Daoy (cell line): Measurements from ENCODE around the gene CFAP221. TPM values are rescaled to one million over a fixed set of nuclear protein-coding genes. Genes with fewer than 3 reads are reported as not detected.
"Not testable (repeated sequence)": the region's sequence is repeated elsewhere in the genome, so short reads cannot be mapped to it uniquely, and the experiment has no call there.

Source experiments
- DNase-seq: peaks from one replicate; pipeline ENCODE4 v3.0.0-alpha.2; 2015; ENCODE audit warnings: low read depth
- total RNA-seq: library from RNA; depleted of rRNA; stranded (reverse); fragments of >200 nt; shearing (Covaris generic); gene quantifications from 2 replicates; pipeline ENCODE4 v1.2.3, GENCODE V29; 2014

The CFAP221 gene
- total RNA-seq, 1 experiment from 2014 or later = 0.29 TPM

GRCh38 chr2:119586085-119586484 is 41.8 kb downstream of the CFAP221 start:
- DNase-seq = no peak

GRCh38 chr2:119590873-119591272 is 46.6 kb downstream of the CFAP221 start:
- DNase-seq = no peak

DNA sequence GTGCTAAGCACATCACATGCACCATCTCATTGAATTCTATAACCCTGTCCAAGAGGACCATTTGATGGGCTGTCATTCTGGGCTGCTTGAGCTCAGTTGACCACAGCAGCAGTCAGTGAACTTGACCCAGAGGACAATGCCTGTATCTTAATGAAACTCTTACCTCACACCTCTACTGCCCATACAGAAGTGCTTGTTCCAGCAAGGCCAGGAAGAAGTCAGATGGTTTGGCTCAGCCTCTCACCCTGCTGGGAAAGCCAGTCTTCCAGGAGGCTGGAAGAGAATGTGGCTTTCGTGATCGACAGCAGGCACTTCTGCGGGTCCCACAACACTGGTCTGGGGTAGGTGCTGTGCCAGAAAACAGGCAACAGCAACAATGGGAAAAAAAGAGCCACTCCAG is 47.3 kb downstream of the CFAP221 start:
- DNase-seq = no peak

DNA sequence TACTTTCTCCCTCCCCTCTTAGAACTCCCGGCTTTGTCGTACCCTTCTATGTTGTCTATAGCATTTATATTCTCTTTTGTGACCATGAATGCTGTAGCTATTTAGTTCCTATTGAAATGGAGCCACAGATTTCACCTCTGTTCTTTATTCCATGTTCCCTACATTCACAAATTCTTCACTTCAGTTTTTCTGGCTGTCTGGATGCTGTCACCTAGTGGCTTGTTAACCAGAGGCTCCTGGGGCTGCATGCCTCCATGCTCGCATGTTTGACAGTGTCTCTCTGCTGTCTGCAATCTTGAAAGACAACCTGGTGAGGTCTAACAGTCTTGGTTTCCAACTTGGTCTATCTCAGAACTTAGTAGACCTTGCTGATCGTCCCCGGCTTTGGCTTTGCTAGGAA is 48.2 kb downstream of the CFAP221 start:
- DNase-seq = no peak

GRCh38 chr2:119596638-119597037 is 52.4 kb downstream of the CFAP221 start:
- DNase-seq = no peak

DNA sequence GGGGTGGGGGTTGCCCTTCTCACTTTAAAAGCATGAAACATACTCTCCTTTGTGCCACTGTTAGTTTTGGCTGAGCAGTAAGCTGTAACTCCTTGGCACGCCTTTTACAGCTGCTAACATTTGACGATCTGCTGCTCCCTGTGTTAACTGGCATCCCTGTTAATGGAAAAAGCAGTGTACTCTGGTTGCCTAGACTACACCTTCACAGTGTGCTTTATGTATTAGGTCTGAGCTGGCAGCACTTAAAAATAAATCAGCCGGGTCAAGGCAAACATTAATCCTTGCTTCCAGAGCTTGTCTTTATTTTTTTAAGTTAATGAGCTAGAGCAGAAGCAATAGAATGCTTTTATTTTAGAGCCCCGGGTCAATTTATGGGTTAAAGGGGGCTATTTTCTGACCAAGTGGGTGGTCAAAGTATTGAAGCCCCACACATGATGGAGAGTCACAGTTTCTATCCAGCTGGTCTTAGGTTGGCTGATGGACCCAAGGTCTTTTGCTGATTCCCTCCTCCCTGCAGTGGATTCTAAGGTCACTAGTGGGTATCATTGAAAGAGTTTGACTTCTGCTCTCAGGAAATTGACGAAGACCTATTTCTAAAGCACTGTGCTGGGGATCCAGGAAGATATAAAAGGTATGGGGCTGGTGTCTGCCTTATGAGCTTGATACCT is 54.5 kb downstream of the CFAP221 start:
- DNase-seq = no peak

DNA sequence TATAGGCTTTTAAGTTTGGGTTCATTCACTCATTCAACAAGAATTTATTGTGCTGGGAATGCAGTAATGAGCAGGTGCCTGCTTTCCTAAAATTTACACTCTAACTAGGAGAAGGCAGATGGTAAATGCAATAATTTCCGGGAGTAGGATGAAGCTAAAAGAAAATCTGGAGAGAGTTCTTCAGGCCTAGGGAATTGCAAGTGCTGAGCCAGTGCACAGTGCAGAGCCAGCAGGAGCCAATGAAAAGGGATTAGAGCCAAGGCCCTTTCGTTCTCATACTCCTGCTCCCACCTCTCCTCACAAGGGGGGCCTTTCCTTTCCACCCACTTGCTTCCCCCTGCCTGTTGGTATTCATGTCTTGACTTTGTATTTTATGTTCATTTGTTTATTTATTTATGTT is 55.1 kb downstream of the CFAP221 start:
- no peak for DNase-seq

- DNase-seq = no peak
Observed at GRCh38 chr2:119605096-119605495, 60.8 kb downstream of the CFAP221 start.

- DNase-seq = no peak
Observed at GRCh38 chr2:119606674-119607073, 62.4 kb downstream of the CFAP221 start.

- DNase-seq = no peak
Observed at GRCh38 chr2:119608553-119608952, 64.3 kb downstream of the CFAP221 start.

DNA sequence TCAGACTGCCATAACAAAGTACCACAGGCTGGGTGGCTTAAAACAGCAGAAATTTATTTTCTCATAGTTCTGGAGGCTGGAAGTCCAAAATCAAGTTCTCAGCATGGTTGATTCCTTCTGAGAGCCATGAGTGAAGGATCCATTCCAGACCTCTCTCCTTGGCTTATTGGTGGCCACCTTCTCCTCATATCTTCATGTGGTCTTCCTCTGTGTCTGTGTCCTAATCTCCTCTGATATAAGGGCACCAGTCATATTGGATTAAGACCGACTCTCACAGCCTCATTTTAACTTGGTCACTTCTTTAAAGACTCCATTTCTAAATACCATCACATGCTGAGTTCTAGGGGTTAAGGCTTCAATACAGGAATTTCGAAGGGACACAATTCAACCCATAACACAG is 65.1 kb downstream of the CFAP221 start:
- no peak for DNase-seq

- DNase-seq = not testable (repeated sequence)
Observed at GRCh38 chr2:119614140-119614539, 69.9 kb downstream of the CFAP221 start.

GRCh38 chr2:119616421-119616820 is 72.2 kb downstream of the CFAP221 start:
- no peak for DNase-seq

DNA sequence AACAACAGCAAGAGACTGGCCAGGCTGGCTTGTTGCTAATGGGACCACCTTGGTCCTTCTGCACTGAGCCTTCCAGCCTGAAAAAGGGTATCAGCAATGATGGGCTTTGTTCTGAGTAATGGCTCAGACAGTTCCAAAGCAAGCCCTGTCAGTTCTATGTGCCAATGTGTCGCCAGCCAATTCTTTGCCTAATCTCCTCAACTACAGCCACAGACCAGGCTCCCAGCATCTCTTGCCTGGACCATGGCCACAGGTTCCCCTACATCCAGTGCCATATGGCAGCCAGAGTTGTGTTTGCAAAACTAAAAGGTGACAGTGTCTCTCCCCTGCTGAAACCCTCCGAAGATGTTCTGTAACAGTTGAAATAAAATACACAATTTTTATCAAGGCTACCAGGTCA is 73.2 kb downstream of the CFAP221 start:
- DNase-seq = no peak

- DNase-seq = not testable (repeated sequence)
Observed at GRCh38 chr2:119618725-119619124, 74.5 kb downstream of the CFAP221 start.

GRCh38 chr2:119625226-119625625 is 81.0 kb downstream of the CFAP221 start:
- DNase-seq = no peak

DNA sequence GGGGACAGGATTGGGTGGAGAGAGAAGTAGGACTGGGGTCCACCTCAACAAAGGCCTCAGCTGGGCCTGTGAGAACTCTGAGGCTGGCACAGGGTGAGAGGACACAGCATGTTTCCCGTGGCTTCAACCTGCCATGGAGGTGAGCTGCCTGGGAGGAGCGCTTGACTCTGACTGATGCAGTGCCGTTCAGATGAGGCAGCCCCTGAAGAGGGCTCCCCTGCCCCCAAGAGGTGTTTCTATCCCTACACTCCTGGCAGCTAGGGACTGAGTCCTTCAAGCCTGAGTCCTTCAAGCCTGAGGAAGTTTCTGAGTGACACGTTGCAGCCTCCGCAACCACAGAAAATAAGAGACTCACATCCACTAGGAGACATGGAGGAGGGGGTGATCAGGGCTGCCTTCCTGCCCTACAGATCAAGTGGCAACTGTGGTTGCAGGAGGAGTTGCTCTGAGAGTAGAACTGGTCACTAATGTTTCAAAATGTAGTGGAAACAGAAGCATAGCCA is 85.1 kb downstream of the CFAP221 start:
- DNase-seq = no peak

GRCh38 chr2:119630121-119630520 is 85.9 kb downstream of the CFAP221 start:
- no peak for DNase-seq

- no peak for DNase-seq
Observed at GRCh38 chr2:119637371-119637770, 93.1 kb downstream of the CFAP221 start.

GRCh38 chr2:119638246-119638645 is 94.0 kb downstream of the CFAP221 start:
- no peak for DNase-seq

DNA sequence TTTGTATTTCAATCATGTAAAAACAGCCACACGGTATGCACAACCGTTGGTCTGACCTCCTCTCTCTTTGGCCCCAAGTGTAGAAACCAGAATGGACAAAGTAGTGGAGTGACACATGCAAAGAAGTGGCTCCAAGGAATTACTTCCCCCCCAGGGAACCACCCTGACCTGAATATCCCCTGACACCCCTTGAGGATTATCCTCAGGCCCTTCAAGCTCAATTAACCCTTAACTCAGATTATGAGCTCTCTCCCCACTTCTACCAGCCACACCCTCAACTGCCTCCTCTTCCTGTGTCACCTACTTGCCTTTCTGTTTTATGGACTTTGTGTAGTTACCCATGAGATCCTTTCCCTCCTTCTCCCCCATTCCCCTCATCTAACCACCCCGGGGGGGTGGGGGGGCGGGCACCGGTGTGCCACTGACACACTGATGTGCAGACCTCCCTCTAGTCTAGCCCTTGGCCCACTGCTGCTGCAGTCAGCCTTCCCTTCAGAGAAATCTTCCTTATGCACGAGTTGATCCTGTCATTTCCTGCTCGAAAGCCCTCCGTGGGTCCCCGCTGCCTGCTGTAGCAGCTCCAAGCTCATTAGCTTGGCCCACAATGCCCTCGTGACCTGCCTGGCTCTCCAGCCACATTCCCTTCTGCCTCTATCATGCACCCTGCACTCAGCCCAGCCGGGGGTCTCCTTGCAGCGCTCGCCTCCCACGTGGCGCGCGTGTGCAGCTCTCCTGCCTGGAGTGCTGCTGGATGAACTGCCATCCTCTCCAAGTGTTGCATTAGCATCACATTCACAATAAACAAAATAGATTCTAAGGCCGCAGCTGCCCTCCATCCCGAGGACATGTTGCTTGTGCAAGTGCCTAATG is 94.7 kb downstream of the CFAP221 start:
- peak; percentile 28 for DNase-seq

DNA sequence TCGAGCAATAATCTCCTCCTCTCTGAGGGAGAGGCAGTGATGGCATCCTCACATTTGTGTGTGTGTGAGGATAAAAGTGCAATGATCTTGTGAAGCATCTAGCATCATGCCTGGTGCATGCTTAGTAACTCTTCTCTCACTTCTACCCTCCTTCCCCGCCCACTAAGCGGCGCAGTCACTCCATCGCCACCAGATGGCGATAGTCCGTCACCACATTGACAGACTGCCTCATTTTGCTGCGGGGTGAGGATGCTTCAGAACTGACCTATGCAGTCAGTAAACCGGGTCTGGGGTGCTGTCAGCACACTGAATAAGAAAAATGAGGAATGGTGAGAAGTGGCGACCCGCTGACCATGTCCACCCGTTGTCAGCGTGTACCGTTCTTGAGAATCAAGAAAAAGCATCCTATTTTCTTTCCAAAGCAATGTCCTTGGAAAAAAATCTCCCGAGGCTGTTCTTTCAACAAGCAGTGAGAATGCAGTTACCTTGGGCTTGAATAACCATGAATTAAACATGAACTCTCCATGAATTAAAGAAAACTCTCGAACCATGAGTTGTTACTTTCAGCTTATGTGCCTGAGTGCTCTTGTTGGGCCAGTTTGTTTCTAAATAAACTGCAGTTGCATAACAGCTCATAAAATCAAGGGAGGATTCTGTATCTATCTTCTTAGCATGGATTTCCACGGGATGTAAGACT is 97.5 kb downstream of the CFAP221 start:
- DNase-seq = peak; percentile 79
